B cell (primary cell): Measurements from ENCODE around the gene CUL1. TPM values are rescaled to one million over a fixed set of nuclear protein-coding genes. Genes with fewer than 3 reads are reported as not detected.

ENCODE experiments used
- ATAC-seq: fragments of 200-7000 bp; cut with Tn5 transposase; one replicate; pipeline ENCODE4 v1.10.0; 2021; ENCODE audit warnings: low read depth, mild to moderate bottlenecking, moderate number of reproducible peaks, moderate library complexity
- CTCF ChIA-PET: fragments of 350-600 bp; sonication (Branson Sonifier 250); formaldehyde crosslinking; loops from one replicate; lab custom pipeline; 2021; ENCODE audit warnings: antibody characterized with exemption, inconsistent platforms; lab: Charles Lee
- POLR2A ChIA-PET: fragments of 350-600 bp; sonication (Branson Sonifier 250); formaldehyde crosslinking; loops from one replicate; lab custom pipeline; 2021; ENCODE audit warnings: antibody characterized with exemption; lab: Charles Lee
- DNase-seq: peaks from one replicate; pipeline ENCODE4 v3.0.0; 2013
- H2AFZ ChIP-seq: 2 replicates; pipeline ENCODE4 v1.6.1; 2012; ENCODE audit warnings: mild to moderate bottlenecking, low read depth, low read length; ENCODE audit not compliant: insufficient read depth, poor library complexity, severe bottlenecking
- H3K27ac ChIP-seq, 2 donors: 1 replicate in 1 of 2; 2 replicates in 1 of 2; pipeline ENCODE4 v1.5.1; 2012 to 2013; ENCODE audit warnings: low read length in 2 of 2, mild to moderate bottlenecking in 2 of 2, moderate library complexity in 1 of 2
- H3K27me3 ChIP-seq, 4 experiments: fragments of 200-600 bp in 1 of 4; sonication (generic) in 1 of 4; replicated peaks in 1 of 4; 1 replicate in 2 of 4; 2 replicates in 2 of 4; pipeline versions ENCODE4 v1.6.1 to v1.7.0; 2013 to 2016; ENCODE audit warnings: low read length in 3 of 4, mild to moderate bottlenecking in 2 of 4, mixed read lengths in 1 of 4, moderate library complexity in 1 of 4; ENCODE audit not compliant: insufficient read depth in 4 of 4, control insufficient read depth in 3 of 4; ENCODE audit errors: control extremely low read depth in 1 of 4
- H3K36me3 ChIP-seq, 2 experiments: replicated peaks in 1 of 2; 1 replicate in 1 of 2; 2 replicates in 1 of 2; pipeline versions ENCODE4 v1.6.1 to v1.7.1; 2013; ENCODE audit warnings: low read length in 1 of 2; ENCODE audit not compliant: insufficient read depth in 2 of 2, control insufficient read depth in 1 of 2; ENCODE audit errors: control extremely low read depth in 1 of 2, extremely low read depth in 1 of 2
- H3K4me1 ChIP-seq, 2 donors: fragments of 200-600 bp in 1 of 2; sonication (generic) in 1 of 2; 1 replicate in 1 of 2; 2 replicates in 1 of 2; pipeline versions ENCODE4 v1.5.1 to v1.6.1; 2013 to 2017; ENCODE audit warnings: low read length in 2 of 2; ENCODE audit not compliant: control insufficient read depth in 2 of 2, insufficient read depth in 2 of 2
- H3K4me2 ChIP-seq: replicated peaks from 2 replicates; pipeline ENCODE3; 2012; ENCODE audit warnings: mild to moderate bottlenecking, low read depth, low read length; ENCODE audit not compliant: poor library complexity, severe bottlenecking
- H3K4me3 ChIP-seq, 5 experiments: fragments of 200-600 bp in 1 of 5; sonication (generic) in 1 of 5; 1 replicate in 3 of 5; 2 replicates in 2 of 5; pipeline versions ENCODE4 v1.5.1 to v1.7.0; 2011 to 2016; ENCODE audit warnings: low read length in 4 of 5, mild to moderate bottlenecking in 4 of 5, low read depth in 2 of 5, control low read depth in 1 of 5, moderate library complexity in 1 of 5; ENCODE audit not compliant: insufficient read depth in 1 of 5; ENCODE audit errors: control extremely low read depth in 1 of 5, extremely low read depth in 1 of 5
- H3K79me2 ChIP-seq: fragments of 200-600 bp; sonication (generic); one replicate; pipeline ENCODE4 v1.6.0; 2016; ENCODE audit warnings: low read length; ENCODE audit not compliant: control insufficient read depth, insufficient read depth
- H3K9ac ChIP-seq: fragments of 200-600 bp; sonication (generic); 2 replicates; pipeline ENCODE4 v1.6.1; 2017; ENCODE audit warnings: mild to moderate bottlenecking, low read length, moderate library complexity
- H3K9me3 ChIP-seq, 3 donors: one replicate each; pipeline versions ENCODE4 v1.6.1 to v1.7.1; 2013; ENCODE audit warnings: low read length in 2 of 3; ENCODE audit not compliant: control insufficient read depth in 2 of 3, insufficient read depth in 1 of 3; ENCODE audit errors: control extremely low read depth in 1 of 3
- H4K20me1 ChIP-seq: 2 replicates; pipeline ENCODE4 v1.6.0; 2012; ENCODE audit warnings: mild to moderate bottlenecking, low read length; ENCODE audit not compliant: insufficient read depth, control insufficient read depth, poor library complexity, severe bottlenecking
- H3K27ac Mint-ChIP-seq: one replicate; pipeline ENCODE4 v1.8.0; 2021; ENCODE audit warnings: mixed read lengths
- H3K27me3 Mint-ChIP-seq: one replicate; pipeline ENCODE4 v1.8.0; 2021; ENCODE audit warnings: mixed read lengths
- H3K4me1 Mint-ChIP-seq: one replicate; pipeline ENCODE4 v1.8.0; 2021; ENCODE audit warnings: mixed read lengths
- H3K4me3 Mint-ChIP-seq: one replicate; pipeline ENCODE4 v1.8.0; 2021; ENCODE audit warnings: mixed read lengths
- H3K9me3 Mint-ChIP-seq: one replicate; pipeline ENCODE4 v1.8.0; 2022; ENCODE audit warnings: mixed read lengths; ENCODE audit not compliant: insufficient read depth
- CTCF ChIP-seq: fragments of 200-600 bp; IDR thresholded peaks from one replicate; pipeline ENCODE4 v1.8.0; 2022; ENCODE audit warnings: antibody characterized with exemption, mild to moderate bottlenecking
- EZH2 ChIP-seq: IDR thresholded peaks from 2 replicates; pipeline ENCODE4 v1.6.1; 2012; ENCODE audit warnings: borderline replicate concordance, low read depth, mild to moderate bottlenecking, moderate library complexity, low read length; ENCODE audit not compliant: insufficient read depth, poor library complexity, severe bottlenecking
- WGBS: methylation state at CpG from one replicate; pipeline ENCODE4 v1.1.5; 2013; ENCODE audit warnings: missing lambda C conversion rate; ENCODE audit not compliant: insufficient coverage; 5-methylcytosine and 5-hydroxymethylcytosine counted together
- intact Hi-C: fragments of 100-400 bp; cut with micrococcal nuclease; formaldehyde crosslinking; loops from one replicate; pipeline ENCODE4 v1.10.0; 2022
- polyA plus RNA-seq: library from polyadenylated mRNA; depleted of rRNA; stranded (reverse); fragments of >200 nt; gene quantifications from 2 replicates; pipeline ENCODE4 v1.2.3, GENCODE V29; 2012
- total RNA-seq, 2 donors: library from RNA; stranded (reverse); fragments of 120-200 nt in 1 of 2; gene quantifications; 1 replicate in 1 of 2; 2 replicates in 1 of 2; pipeline versions ENCODE4 v1.2.3 to v1.2.4, GENCODE V29; 2013 to 2022

Gene CUL1
- total and polyA plus RNA-seq, 2 donors (not counting 1 experiment from before 2014, with no cell fraction given): 26.9 to 51.1 TPM

DNA sequence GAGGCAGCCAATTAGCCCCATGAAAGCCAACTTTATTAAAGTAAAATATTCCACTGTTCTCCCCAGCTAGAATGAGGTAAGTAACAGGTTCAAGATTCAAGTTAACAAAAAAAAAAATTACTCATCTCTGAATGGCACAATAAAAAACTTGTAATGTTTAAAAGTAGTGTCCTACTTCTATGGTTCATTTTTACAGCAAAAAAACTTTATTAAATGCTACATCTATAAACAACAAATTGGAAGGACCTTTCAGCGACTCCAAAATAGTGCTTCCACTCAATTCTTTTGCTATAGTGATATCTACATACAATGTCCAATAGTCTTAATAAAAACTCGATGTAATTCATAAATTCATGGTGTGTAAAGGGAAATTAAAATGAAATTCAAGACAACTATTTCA lies 126.2 kb downstream of the CUL1 start:
- TF ChIP-seq CTCF: no peak
- H3K36me3 ChIP-seq: no peaks in the 10 kb centered on the region
- Mint-ChIP-seq H3K9me3 (no peaks in the 10 kb centered on the region), H3K4me1 (no peaks in the 10 kb centered on the region), H3K4me3 (no peak overlapping the region), H3K27me3 (no peaks in the 10 kb centered on the region), H3K27ac (no peak overlapping the region)
- no peaks in the 10 kb centered on the region for H3K79me2 ChIP-seq
- no peaks in the 10 kb centered on the region for H3K4me1 ChIP-seq
- H3K9me3 ChIP-seq: no peaks in the 10 kb centered on the region
- no CpG with 5 or more reads among the region's 2 CpGs for WGBS
- intact Hi-C loops: no loop called here
- no peak overlapping the region for H3K4me3 ChIP-seq
- H3K9ac ChIP-seq: no peak overlapping the region
- H3K4me2 ChIP-seq: no peak overlapping the region
- H3K27ac ChIP-seq: no peak overlapping the region
- H2AFZ ChIP-seq: no peak overlapping the region
- no peaks in the 10 kb centered on the region for H3K27me3 ChIP-seq
- ChIA-PET CTCF (no interaction called here), POLR2A (no interaction called here)
- DNase-seq: no peak
- H4K20me1 ChIP-seq: no peaks in the 10 kb centered on the region
- no peak for ATAC-seq

- DNase-seq (no peak), ATAC-seq (no peak)
- TF ChIP-seq CTCF: no peak
- no peak for TF ChIP-seq EZH2
- Histone ChIP-seq H3K79me2 (no peaks in the 10 kb centered on the region), H3K27me3 (no peaks in the 10 kb centered on the region), H3K4me3 (no peak overlapping the region), H4K20me1 (no peaks in the 10 kb centered on the region), H3K27ac (no peak overlapping the region), H3K4me1 (no peaks in the 10 kb centered on the region), H3K4me2 (no peak overlapping the region), H3K36me3 (no peaks in the 10 kb centered on the region), H3K9ac (no peak overlapping the region), H3K9me3 (no peaks in the 10 kb centered on the region), H2AFZ (no peak overlapping the region)
- H3K4me3 Mint-ChIP-seq: no peak overlapping the region
- ChIA-PET POLR2A (no interaction called here), CTCF (no interaction called here)
- no peak overlapping the region for H3K27ac Mint-ChIP-seq
- H3K4me1 Mint-ChIP-seq: no peaks in the 10 kb centered on the region
- H3K27me3 Mint-ChIP-seq: no peaks in the 10 kb centered on the region
- WGBS: 92% methylated on average over 2 of the region's 5 CpGs
- intact Hi-C loops: no loop called here
- H3K9me3 Mint-ChIP-seq: no peaks in the 10 kb centered on the region
Measured at GRCh38 chr7:148825338-148825737, 126.6 kb downstream of the CUL1 start.
